T-cell (primary cell): Measurements from ENCODE around the gene CKMT2. TPM values are rescaled to one million over a fixed set of nuclear protein-coding genes. Genes with fewer than 3 reads are reported as not detected.
"Not testable (repeated sequence)": the region's sequence is repeated elsewhere in the genome, so short reads cannot be mapped to it uniquely, and the experiment has no call there.

Experiments used
- ATAC-seq, 4 experiments: fragments of 200-7000 bp in 3 of 4; fragments of 150-1000 bp in 1 of 4; cut with Tn5 transposase; replicated peaks in 1 of 4; 1 replicate in 3 of 4; 2 replicates in 1 of 4; pipeline ENCODE4 v1.10.0; 2021; ENCODE audit warnings: moderate library complexity in 3 of 4, mild to moderate bottlenecking in 2 of 4, moderate number of reproducible peaks in 1 of 4
- CTCF ChIA-PET, 2 donors: fragments of 300-600 bp; sonication (Branson Sonifier 250); formaldehyde crosslinking; loops; one replicate each; lab custom pipeline; 2022; ENCODE audit warnings: antibody characterized with exemption in 2 of 2; lab: Charles Lee
- POLR2A ChIA-PET, 2 donors: fragments of 300-600 bp; sonication (Branson Sonifier 250); formaldehyde crosslinking; loops; one replicate each; lab custom pipeline; 2022; ENCODE audit warnings: antibody characterized with exemption in 2 of 2; lab: Charles Lee
- DNase-seq, 35 experiments: peaks; one replicate each; pipeline versions ENCODE4 v3.0.0 to v3.0.0-alpha.2; 2013 to 2023
- H3K27ac ChIP-seq: one replicate; pipeline ENCODE4 v1.5.1; 2013; ENCODE audit warnings: low read length
- H3K27me3 ChIP-seq, 2 experiments: replicated peaks in 1 of 2; 1 replicate in 1 of 2; 2 replicates in 1 of 2; pipeline versions ENCODE4 v1.6.1 to v1.7.0; 2013; ENCODE audit warnings: low read length in 1 of 2, mixed read lengths in 1 of 2; ENCODE audit not compliant: control insufficient read depth in 2 of 2, insufficient read depth in 2 of 2; ENCODE audit errors: extremely low read depth in 1 of 2
- H3K36me3 ChIP-seq, 2 donors: 1 replicate in 1 of 2; 2 replicates in 1 of 2; pipeline versions ENCODE4 v1.6.1 to v1.7.0; 2013; ENCODE audit warnings: low read length in 1 of 2; ENCODE audit not compliant: control insufficient read depth in 2 of 2, insufficient read depth in 1 of 2; ENCODE audit errors: extremely low read depth in 1 of 2
- H3K4me1 ChIP-seq, 2 experiments: 1 replicate in 1 of 2; 2 replicates in 1 of 2; pipeline versions ENCODE4 v1.6.1 to v1.7.0; 2013; ENCODE audit warnings: low read length in 2 of 2, mixed read lengths in 1 of 2; ENCODE audit not compliant: insufficient read depth in 2 of 2, control insufficient read depth in 1 of 2; ENCODE audit errors: extremely low read depth in 1 of 2
- H3K4me3 ChIP-seq, 2 donors: 1 replicate in 1 of 2; 2 replicates in 1 of 2; pipeline versions ENCODE4 v1.5.1 to v1.7.0; 2013; ENCODE audit warnings: mild to moderate bottlenecking in 2 of 2, low read length in 1 of 2, moderate library complexity in 1 of 2; ENCODE audit not compliant: control insufficient read depth in 1 of 2; ENCODE audit errors: extremely low read depth in 1 of 2
- H3K9me3 ChIP-seq: 2 replicates; pipeline ENCODE4 v1.7.0; 2013
- H3K27ac Mint-ChIP-seq, 2 donors: one replicate each; pipeline ENCODE4 v1.8.0; 2020 to 2021; ENCODE audit warnings: mild to moderate bottlenecking in 2 of 2, mixed read lengths in 2 of 2
- H3K27me3 Mint-ChIP-seq, 2 donors: one replicate each; pipeline ENCODE4 v1.8.0; 2021 to 2022; ENCODE audit warnings: mixed read lengths in 2 of 2
- H3K36me3 Mint-ChIP-seq: one replicate; pipeline ENCODE4 v1.8.0; 2021; ENCODE audit warnings: mixed read lengths
- H3K4me1 Mint-ChIP-seq, 3 donors: one replicate each; pipeline ENCODE4 v1.8.0; 2020 to 2022; ENCODE audit warnings: mixed read lengths in 3 of 3, mild to moderate bottlenecking in 1 of 3
- H3K4me3 Mint-ChIP-seq, 3 donors: one replicate each; pipeline ENCODE4 v1.8.0; 2020 to 2022; ENCODE audit warnings: mild to moderate bottlenecking in 3 of 3, mixed read lengths in 3 of 3, moderate library complexity in 3 of 3
- H3K9me3 Mint-ChIP-seq, 3 donors: one replicate each; pipeline ENCODE4 v1.8.0; 2020 to 2022; ENCODE audit warnings: mixed read lengths in 3 of 3
- WGBS: methylation state at CpG from one replicate; pipeline ENCODE4 v1.1.5; 2013; ENCODE audit warnings: missing lambda C conversion rate; ENCODE audit not compliant: insufficient coverage; 5-methylcytosine and 5-hydroxymethylcytosine counted together
- total RNA-seq, 35 experiments: library from RNA in 6 of 35; stranded (reverse) in 6 of 35; fragments of 120-200 nt in 1 of 35; gene quantifications; one replicate each; pipeline versions ENCODE4 v1.2.1 to v1.2.4 and lab custom pipeline; 2013 to 2026

Gene CKMT2
- total RNA-seq, 5 donors from 2014 or later (not counting 1 experiment from before 2014, with no cell fraction given): 0.38 to 0.58 (median 0.40) TPM; not detected in 2

GRCh38 chr5:81283976-81284375, 50.9 kb downstream of the CKMT2 start:
- Mint-ChIP-seq H3K4me3 (no peak overlapping the region), H3K36me3 (peaks cover 34% of the 10 kb centered on the region), H3K27me3 (no peaks in the 10 kb centered on the region), H3K27ac (no peak overlapping the region), H3K4me1 (peaks cover 22 to 31% (median 22%) of the 10 kb centered on the region in 3 donors), H3K9me3 (peaks cover 0 to 7% (median 0%) of the 10 kb centered on the region in 3 donors)
- no CpG with 5 or more reads among the region's 1 CpG for WGBS
- Histone ChIP-seq H3K4me1 (peaks cover 0 to 9% of the 10 kb centered on the region in 2 experiments), H3K27ac (no peak overlapping the region), H3K9me3 (no peaks in the 10 kb centered on the region), H3K36me3 (peaks cover 0 to 3% of the 10 kb centered on the region in 2 donors), H3K4me3 (no peak overlapping the region), H3K27me3 (no peaks in the 10 kb centered on the region)
- CTCF ChIA-PET: interaction anchor here in 1 of 2 donors (0.6 to 1.4 kb wide), 2 partner anchors 9 to 13 kb away, joined by 3 read pairs; no protein-coding TSS in a partner anchor
- no peak for DNase-seq
- POLR2A ChIA-PET: interaction anchor here in 1 of 2 donors (0.5 kb wide), 1 partner anchor 979 kb away, joined by 3 read pairs; no protein-coding TSS in a partner anchor
- ATAC-seq: no peak

GRCh38 chr5:81286059-81286617, 53.0 kb downstream of the CKMT2 start:
- no peak overlapping the region for H3K27ac ChIP-seq
- DNase-seq: no peak
- peaks cover 37 to 45% (median 42%) of the 10 kb centered on the region in 3 donors for H3K4me1 Mint-ChIP-seq
- H3K27me3 Mint-ChIP-seq: no peaks in the 10 kb centered on the region
- H3K4me1 ChIP-seq: peaks cover 0 to 9% of the 10 kb centered on the region in 2 experiments
- POLR2A ChIA-PET: no interaction called here
- H3K36me3 Mint-ChIP-seq: peaks cover 35% of the 10 kb centered on the region
- no peaks in the 10 kb centered on the region for H3K9me3 ChIP-seq
- no peaks in the 10 kb centered on the region for H3K27me3 ChIP-seq
- peaks cover 0 to 3% of the 10 kb centered on the region in 2 donors for H3K36me3 ChIP-seq
- peaks cover 0 to 3% (median 0%) of the 10 kb centered on the region in 3 donors for H3K9me3 Mint-ChIP-seq
- no peak overlapping the region for H3K4me3 Mint-ChIP-seq
- no peak overlapping the region for H3K27ac Mint-ChIP-seq
- CTCF ChIA-PET: interaction anchor here (0.5 to 1.8 kb wide), 7 partner anchors 13 to 1642 kb away, joined by 3 to 14 read pairs (median 5); no protein-coding TSS in a partner anchor
- WGBS: 50% methylated on average over 1 of the region's 3 CpGs
- H3K4me3 ChIP-seq: no peak overlapping the region
- ATAC-seq: no peak

DNA sequence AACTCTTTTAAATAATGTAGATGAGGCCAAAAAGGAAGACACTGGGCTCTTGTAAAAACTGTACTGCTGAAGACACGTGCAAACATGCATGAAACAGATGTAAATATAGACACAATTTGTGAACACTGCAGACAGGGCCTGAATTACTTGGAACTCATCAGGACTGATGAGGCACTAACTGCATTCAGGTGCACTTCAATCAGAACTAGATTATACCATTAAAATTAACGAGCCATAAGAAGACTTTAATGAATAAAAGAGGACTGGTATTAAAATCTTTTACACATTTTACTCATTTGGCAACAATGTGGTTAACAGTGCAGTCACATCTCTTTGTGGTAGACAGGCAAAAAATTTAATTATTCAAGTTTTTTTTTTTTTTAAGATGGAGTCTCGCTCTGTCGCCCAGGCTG, 54.9 kb downstream of the CKMT2 start:
- Histone ChIP-seq H3K27ac (no peak overlapping the region), H3K9me3 (no peaks in the 10 kb centered on the region), H3K27me3 (no peaks in the 10 kb centered on the region), H3K4me3 (no peak overlapping the region), H3K4me1 (peaks cover 0 to 12% of the 10 kb centered on the region in 2 experiments), H3K36me3 (peaks cover 0 to 3% of the 10 kb centered on the region in 2 donors)
- Mint-ChIP-seq H3K27me3 (no peaks in the 10 kb centered on the region), H3K36me3 (peaks cover 46% of the 10 kb centered on the region), H3K4me3 (no peak overlapping the region), H3K4me1 (peaks cover 53 to 60% (median 56%) of the 10 kb centered on the region in 3 donors), H3K9me3 (peaks cover 5 to 16% (median 6%) of the 10 kb centered on the region in 3 donors), H3K27ac (no peak overlapping the region)
- ChIA-PET POLR2A (interaction anchor here in 1 of 2 donors (0.6 kb wide), 1 partner anchor 633 kb away, joined by 3 read pairs; no protein-coding TSS in a partner anchor), CTCF (interaction anchor here (0.6 to 1.8 kb wide), 3 partner anchors 11 to 585 kb away, joined by 3 to 14 read pairs (median 3); no protein-coding TSS in a partner anchor)
- 40% methylated on average over 1 of the region's 4 CpGs for WGBS
- no peak for DNase-seq
- ATAC-seq: no peak

- H3K4me3 Mint-ChIP-seq: peak overlapping the region in 1 of 3 donors; percentile 18
- Histone ChIP-seq H3K27me3 (no peaks in the 10 kb centered on the region), H3K36me3 (no peaks in the 10 kb centered on the region), H3K4me1 (peaks cover 0 to 12% of the 10 kb centered on the region in 2 experiments), H3K27ac (no peak overlapping the region), H3K9me3 (peaks cover 2% of the 10 kb centered on the region), H3K4me3 (no peak overlapping the region)
- H3K27me3 Mint-ChIP-seq: no peaks in the 10 kb centered on the region
- DNase-seq (no peak), ATAC-seq (no peak)
- peaks cover 8 to 24% (median 12%) of the 10 kb centered on the region in 3 donors for H3K9me3 Mint-ChIP-seq
- H3K27ac Mint-ChIP-seq: no peak overlapping the region
- CTCF ChIA-PET: interaction anchor here in 1 of 2 donors (0.5 kb wide), 1 partner anchor 304 kb away, joined by 3 read pairs; no protein-coding TSS in a partner anchor
- no CpG with 5 or more reads among the region's 1 CpG for WGBS
- H3K36me3 Mint-ChIP-seq: peaks cover 53% of the 10 kb centered on the region
- POLR2A ChIA-PET: no interaction called here
- peaks cover 51 to 70% (median 66%) of the 10 kb centered on the region in 3 donors for H3K4me1 Mint-ChIP-seq
These were observed 57.0 kb downstream of the CKMT2 start for GRCh38 chr5:81290146-81290545.

- peaks cover 0 to 9% of the 10 kb centered on the region in 2 experiments for H3K4me1 ChIP-seq
- H3K27ac ChIP-seq: no peak overlapping the region
- ChIA-PET CTCF (interaction anchor here in 1 of 2 donors (0.7 kb wide), 1 partner anchor 184 kb away, joined by 3 read pairs; no protein-coding TSS in a partner anchor), POLR2A (no interaction called here)
- ATAC-seq (peak in 1 of 4 experiments; percentile 41), DNase-seq (no peak)
- H3K9me3 ChIP-seq: peaks cover 2% of the 10 kb centered on the region
- no peak overlapping the region for H3K4me3 ChIP-seq
- H3K27me3 ChIP-seq: no peaks in the 10 kb centered on the region
- peak overlapping the region in 1 of 3 donors; percentile 13 for H3K4me3 Mint-ChIP-seq
- H3K36me3 ChIP-seq: no peaks in the 10 kb centered on the region
- H3K27ac Mint-ChIP-seq: no peak overlapping the region
- peaks cover 46 to 58% (median 55%) of the 10 kb centered on the region in 3 donors for H3K4me1 Mint-ChIP-seq
- WGBS: 17% methylated on average over 1 of the region's 2 CpGs
- H3K36me3 Mint-ChIP-seq: peaks cover 45% of the 10 kb centered on the region
- H3K27me3 Mint-ChIP-seq: no peaks in the 10 kb centered on the region
- peaks cover 8 to 24% (median 12%) of the 10 kb centered on the region in 3 donors for H3K9me3 Mint-ChIP-seq
These were observed 59.0 kb downstream of the CKMT2 start for GRCh38 chr5:81292130-81292529.

DNA sequence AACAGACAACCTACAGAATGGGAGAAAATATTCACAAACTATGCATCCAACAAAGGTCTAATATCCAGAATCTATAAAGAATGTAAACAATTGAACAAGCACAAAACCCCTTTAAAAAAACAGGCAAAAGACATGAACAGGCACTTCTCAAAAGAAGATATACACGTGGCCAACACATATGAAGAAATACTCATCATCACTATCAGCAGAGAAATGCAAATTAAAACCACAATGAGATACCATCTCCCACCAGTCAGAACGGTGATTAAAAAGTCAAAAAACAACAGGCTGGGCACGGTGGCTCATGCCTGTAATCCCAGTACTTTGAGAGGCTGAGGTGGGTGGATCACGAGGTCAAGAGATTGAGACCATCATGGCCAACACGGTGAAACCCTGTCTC, 60.9 kb downstream of the CKMT2 start:
- CTCF ChIA-PET: interaction anchor here in 1 of 2 donors (1.3 kb wide), 1 partner anchor 10 kb away, joined by 3 read pairs; no protein-coding TSS in a partner anchor
- H3K4me3 Mint-ChIP-seq, H3K27ac ChIP-seq, ATAC-seq, H3K27ac Mint-ChIP-seq, DNase-seq, H3K36me3 ChIP-seq, H3K4me3 ChIP-seq, H3K27me3 Mint-ChIP-seq, POLR2A ChIA-PET, H3K27me3 ChIP-seq, H3K4me1 ChIP-seq, H3K9me3 ChIP-seq: not testable (repeated sequence)
- peaks cover 8 to 24% (median 12%) of the 10 kb centered on the region in 3 donors for H3K9me3 Mint-ChIP-seq
- no CpG with 5 or more reads among the region's 5 CpGs for WGBS
- H3K36me3 Mint-ChIP-seq: peaks cover 45% of the 10 kb centered on the region
- peaks cover 51 to 57% (median 55%) of the 10 kb centered on the region in 3 donors for H3K4me1 Mint-ChIP-seq
